DMS53 (cell line): Measurements from ENCODE around the gene KCNN3.
A peak's percentile ranks its signal among the peaks of the same experiment; 100 is the strongest.

Experiments used
- DNase-seq: peaks from one replicate; lab custom pipeline; 2025; lab: John Stamatoyannopoulos, UW

The KCNN3 gene

GRCh38 chr1:154749078-154749760, 120.9 kb downstream of the KCNN3 start:
- peak; percentile 48 for DNase-seq

DNA sequence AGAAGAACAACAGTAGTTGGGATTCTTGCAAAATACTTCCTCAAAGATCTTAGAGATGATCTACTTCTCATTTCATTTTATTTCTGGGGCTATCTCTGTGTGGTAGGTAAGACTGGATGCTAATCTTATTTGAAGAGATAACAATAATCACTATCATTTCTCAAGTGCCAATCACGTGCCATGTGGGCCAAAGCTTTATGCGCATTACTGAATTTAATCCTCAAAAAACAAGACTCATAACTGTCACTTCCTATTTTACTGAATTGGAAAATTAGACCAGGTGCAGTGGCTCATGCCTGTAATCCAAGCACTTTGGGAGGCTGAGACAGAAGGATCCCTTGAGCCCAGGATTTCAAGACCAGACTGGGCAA, 121.7 kb downstream of the KCNN3 start:
- no peak for DNase-seq

DNA sequence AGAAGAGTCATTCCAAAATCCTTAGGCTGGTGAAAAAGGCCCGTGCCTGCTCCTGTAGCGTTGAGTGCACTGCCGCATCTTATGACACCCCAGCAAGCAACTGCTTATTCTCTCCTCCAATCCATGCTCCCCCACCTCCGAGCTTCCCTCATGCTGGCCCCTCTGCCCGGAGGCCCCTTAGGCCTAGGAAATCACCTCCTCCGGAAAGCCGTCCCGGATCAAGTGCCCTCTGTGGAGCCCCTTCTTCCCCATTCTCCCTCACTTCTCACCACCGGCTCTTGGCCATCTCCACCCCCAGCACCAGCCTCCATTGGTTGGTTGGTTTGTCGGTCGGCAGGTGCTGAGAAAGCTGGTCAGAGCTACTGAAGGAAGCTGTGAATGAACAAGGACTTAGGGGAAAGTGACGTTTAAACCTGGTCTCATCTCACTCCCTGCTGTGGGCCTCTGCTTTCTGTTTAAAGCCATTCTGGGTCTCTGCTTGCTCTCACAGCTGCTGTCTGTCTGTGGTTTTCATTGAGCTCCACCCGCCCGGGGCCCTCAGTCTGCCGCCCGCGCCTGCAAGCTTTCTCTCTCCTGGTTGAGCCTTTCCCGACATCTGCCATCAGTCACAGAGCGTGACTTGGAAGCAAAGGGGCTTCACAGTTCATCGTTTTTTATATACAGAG, 122.2 kb downstream of the KCNN3 start:
- no peak for DNase-seq

- no peak for DNase-seq
Observed at GRCh38 chr1:154747380-154747739, 122.7 kb downstream of the KCNN3 start.

GRCh38 chr1:154746622-154747299, 123.3 kb downstream of the KCNN3 start:
- DNase-seq = no peak

GRCh38 chr1:154745750-154746425, 124.2 kb downstream of the KCNN3 start:
- no peak for DNase-seq

- no peak for DNase-seq
Observed at GRCh38 chr1:154745286-154745731, 124.8 kb downstream of the KCNN3 start.

DNA sequence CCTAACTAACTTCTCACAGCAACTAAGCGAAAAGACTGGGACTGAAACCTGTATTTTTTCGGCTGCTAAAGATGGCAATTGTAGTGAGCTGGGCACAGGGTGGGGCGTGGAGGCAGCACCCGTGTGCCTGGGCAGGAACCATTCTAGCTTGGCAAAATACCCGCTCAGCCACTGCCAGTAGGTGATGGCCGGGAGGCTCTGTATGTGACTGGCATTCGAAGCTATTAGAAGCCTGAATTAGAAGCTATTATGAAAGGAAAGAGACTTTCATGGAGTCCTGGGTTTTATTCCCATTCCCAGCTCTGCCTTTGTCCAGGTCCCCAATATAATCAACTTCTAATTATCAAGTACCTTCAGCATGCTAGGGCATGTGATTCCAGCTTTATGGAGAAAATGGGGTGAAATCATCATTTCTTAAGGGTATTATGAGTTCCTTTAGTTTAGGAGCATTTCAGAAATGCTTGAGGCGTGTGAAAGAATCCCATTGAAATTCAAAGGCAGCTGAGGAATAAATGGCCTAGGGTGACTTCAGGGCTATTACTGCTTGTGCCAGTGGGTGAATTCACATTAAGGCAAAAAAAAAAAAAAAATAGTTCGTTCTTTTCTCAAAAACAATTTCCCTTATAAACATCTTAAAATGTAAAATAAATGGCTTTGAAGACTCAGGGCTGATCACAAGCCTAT, 125.6 kb downstream of the KCNN3 start:
- no peak for DNase-seq

- DNase-seq = no peak
Observed at GRCh38 chr1:154743526-154744036, 126.5 kb downstream of the KCNN3 start.

DNA sequence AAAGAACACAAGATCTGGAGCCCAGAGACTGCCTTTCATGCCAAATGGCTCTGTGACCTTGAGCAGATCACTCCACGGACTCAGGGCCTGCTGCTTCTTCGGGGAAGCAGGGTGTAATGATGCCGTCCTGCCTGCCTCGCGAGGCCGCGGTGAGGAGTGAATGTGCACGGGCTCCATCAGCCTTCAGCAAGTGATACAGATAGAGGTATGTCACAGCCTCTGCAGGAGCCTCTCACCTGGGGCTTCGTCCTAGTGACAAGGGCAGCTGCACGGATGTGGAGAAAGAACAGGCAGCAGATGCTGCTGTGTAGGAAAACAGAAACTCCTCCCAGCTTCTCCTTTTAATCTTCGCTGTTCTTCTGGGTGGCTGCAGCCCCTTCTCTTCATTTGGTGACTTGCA, 127.5 kb downstream of the KCNN3 start:
- no peak for DNase-seq

DNA sequence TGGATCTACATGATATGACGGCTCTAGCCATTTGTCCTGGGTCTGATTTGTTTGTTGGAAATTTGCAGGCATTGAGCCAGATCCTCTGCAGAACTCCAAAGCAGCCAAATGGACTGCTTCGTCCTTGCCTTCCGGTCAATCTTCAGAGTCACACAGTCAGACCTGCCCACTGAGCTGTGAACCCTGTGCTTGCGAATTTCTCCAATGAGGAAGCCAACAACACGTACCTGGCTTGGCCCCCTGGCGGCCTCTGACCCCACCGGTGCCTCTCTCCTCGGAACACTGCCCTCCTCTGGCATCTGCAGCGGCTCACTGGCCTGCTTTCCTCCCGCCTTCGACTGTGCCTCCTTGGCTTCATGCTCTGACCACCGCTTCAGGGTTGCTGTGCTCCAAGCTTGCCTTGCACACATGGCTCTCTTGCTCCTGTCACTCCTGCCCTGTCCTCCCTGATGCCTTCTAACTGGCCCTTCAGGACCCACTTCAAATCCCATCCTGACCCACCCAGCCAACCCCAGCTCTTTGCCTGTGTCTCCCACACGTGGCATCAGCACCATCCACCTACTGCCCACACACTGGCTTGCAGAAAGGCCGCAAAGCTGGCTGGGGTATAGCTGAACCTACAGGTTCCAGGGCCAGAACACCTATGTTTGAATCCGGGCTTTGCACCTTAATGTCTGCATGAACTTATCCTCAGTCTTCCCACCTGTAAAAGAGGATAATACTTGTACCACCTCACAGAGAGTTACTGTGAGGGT, 128.2 kb downstream of the KCNN3 start:
- DNase-seq = no peak

- DNase-seq = no peak
Observed at GRCh38 chr1:154741327-154741726, 128.8 kb downstream of the KCNN3 start.

DNA sequence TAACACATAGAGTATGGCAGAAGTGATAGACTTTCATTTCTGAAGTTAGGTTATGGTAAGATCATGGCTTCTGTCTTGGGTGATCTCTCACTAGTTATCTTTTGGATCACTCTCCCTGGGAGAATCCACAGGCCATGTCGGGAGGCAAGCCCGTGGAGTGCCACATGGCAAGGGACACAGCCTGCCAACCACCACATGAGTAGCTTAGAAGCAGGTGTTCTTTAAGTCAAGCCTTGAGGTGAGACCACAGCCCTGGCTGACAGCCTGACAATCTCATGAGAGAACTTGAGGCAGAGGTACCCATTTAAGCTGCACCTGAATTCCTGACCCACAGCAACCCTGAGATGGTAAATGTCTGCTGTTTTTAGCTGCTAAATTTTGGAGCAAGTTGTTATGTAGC, 130.4 kb downstream of the KCNN3 start:
- no peak for DNase-seq

GRCh38 chr1:154736841-154737240, 133.2 kb downstream of the KCNN3 start:
- DNase-seq = peak; percentile 64

DNA sequence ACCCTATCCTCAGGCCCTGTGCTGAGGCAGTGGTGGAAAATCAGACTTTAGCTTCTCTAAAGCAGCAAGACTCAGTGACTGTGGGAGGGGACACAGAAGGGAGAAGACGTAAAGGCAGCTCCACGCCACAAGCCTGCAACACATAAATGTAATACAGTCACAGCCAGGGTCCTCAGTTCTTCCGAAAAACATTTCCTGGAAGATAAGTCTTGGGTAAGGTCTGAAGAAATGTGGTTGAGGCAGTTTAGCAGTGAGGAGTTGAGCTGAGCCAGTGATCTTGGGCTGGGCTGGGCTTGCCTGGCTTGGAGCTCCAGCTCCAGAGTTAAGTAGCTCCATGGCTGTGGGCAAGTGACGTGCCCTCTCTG, 134.3 kb downstream of the KCNN3 start:
- DNase-seq = no peak

DNA sequence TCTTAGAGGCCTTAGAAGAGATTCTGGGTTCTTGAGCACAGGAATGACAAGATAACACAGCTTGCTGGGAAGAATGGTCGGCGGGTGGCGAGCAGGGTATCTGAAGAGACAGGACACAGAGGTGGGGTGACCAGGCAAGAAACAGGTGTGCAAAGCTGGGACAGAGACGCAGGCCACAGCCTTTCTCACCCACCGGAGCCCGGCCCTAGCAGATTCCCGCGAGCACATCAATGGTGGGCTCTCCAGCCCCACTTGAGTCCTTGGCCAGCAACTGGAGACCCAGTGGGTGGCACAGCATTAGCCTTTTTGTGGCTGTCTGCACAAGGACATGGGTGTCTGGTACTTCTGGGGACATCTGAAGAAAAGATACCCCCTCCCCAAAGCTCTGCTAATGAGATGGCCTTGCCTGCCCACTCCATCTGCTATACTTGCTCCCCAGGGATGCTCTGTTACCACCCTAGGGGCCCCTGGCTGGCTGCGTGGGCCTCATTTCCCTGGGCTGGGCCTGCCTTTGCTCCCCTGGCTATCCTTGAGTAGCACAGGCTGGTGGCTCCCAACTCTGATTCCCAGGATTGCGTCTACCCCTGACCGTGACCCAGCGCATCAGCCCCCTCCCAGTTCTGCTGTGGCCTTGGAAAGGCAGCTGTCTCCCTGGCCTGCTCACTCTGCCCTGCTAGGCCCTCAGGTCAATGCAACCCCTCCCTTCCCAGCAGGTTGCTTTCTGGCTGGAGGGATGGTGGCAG, 134.8 kb downstream of the KCNN3 start:
- DNase-seq = no peak

DNA sequence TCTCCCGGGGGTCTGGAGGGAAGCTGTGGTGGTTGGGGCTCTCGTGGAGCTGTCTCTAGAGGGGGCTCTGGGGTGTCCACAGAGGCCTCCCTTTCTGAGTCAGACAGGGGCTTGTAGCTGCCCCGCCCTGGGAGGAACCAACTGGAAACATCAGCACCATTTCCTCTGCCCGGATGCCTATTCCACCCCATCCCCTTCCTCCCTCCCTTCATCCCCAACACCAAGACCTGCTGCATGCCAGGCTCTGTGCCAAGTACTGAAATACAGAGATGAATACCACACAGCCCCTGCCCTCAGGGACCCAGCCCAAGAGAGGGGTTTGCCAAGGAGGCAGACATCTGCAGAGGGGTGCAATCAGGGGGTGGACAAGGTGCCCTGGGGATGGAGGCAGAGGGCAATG, 136.5 kb downstream of the KCNN3 start:
- no peak for DNase-seq

DNA sequence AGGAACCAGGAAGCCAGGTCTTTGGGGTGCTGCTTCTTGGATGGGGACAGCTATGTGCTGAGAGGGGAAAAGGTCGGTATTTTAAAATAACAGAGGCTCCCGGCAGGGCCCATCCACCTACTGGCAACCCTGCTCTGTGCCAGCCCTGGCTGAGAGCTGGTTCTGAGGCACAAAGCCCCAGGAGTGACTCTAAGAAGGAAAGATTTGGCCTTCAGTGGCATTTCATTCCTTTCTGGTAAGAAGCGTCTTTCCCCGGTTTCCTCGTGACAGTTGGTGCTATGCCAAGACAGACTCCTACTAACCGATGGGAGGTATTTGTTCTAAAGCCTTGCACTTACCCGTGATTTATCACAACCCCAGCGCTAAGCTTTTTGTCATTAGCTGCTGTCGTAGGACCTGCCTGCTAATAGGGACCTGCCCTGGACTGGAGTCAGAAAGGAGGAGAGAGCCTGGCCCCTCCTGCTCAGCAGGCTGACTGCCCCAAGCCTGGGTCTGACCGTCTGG, 139.0 kb downstream of the KCNN3 start:
- DNase-seq = peak; percentile 26

GRCh38 chr1:154730259-154730658, 139.8 kb downstream of the KCNN3 start:
- DNase-seq = peak; percentile 97

DNA sequence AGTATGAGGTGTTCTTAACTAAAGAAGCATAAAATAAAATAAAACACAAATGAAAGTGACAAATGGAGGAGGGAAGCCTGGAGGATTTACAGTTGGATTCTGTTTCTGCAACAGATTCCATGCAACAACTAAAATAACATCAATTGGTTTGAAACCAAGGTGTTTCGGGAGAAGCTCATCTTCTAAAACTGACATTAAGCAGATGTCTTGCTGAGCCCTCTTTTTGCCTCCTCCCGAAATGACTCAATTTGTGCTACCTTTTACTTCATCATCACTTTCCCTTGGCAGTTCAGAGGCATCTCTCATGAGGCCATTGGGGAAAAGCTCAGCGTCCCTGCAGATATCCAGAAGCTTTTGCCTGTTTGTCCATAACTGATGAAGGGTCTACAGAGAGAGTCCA, 140.5 kb downstream of the KCNN3 start:
- DNase-seq = no peak
